AG04449 (cell line): ENCODE measurements around the gene TRIM26.

Source experiments
- CTCF ChIA-PET: fragments of 350-600 bp; formaldehyde crosslinking; extraction: SDS; loops from one replicate; lab custom pipeline; 2021; ENCODE audit warnings: antibody characterized with exemption; lab: Yijun Ruan, JAX
- POLR2A ChIA-PET: fragments of 400-600, 350-600 bp; formaldehyde crosslinking; extraction: SDS; loops from one replicate; lab custom pipeline; 2020; ENCODE audit warnings: antibody characterized with exemption, inconsistent platforms; lab: Yijun Ruan, JAX
- DNase-seq: peaks from one replicate; pipeline ENCODE4 v3.0.0-alpha.2; 2010; ENCODE audit warnings: low read depth, low spot score
- H3K4me3 ChIP-seq: 2 replicates; pipeline ENCODE4 v1.5.1; 2011; ENCODE audit warnings: low read depth, mild to moderate bottlenecking, control low read depth, low read length
- CTCF ChIP-seq: IDR thresholded peaks from one replicate; pipeline ENCODE4 v1.5.1; 2011; ENCODE audit warnings: mild to moderate bottlenecking, moderate library complexity, low read length, control low read depth, inconsistent platforms; ENCODE audit not compliant: insufficient read depth; ENCODE audit errors: missing control alignments

Gene TRIM26

GRCh38 chr6:30158475-30159040 lies 54.6 kb downstream of the TRIM26 start:
- POLR2A ChIA-PET: no interaction called here
- TF ChIP-seq CTCF: no peak
- H3K4me3 ChIP-seq: no peak overlapping the region
- no peak for DNase-seq
- CTCF ChIA-PET: interaction anchor here (1.0 kb wide), 1 partner anchor 27 kb away, joined by 3 read pairs; no protein-coding TSS in a partner anchor

- no peak for TF ChIP-seq CTCF
- no peak overlapping the region for H3K4me3 ChIP-seq
- ChIA-PET CTCF (interaction anchor here (0.9 to 1.5 kb wide), 2 partner anchors 24 to 55 kb away, joined by 3 read pairs; no protein-coding TSS in a partner anchor), POLR2A (interaction anchor here (0.6 kb wide), 1 partner anchor 69 kb away, joined by 3 read pairs; no protein-coding TSS in a partner anchor)
- no peak for DNase-seq
Measured at GRCh38 chr6:30157999-30158398, 55.2 kb downstream of the TRIM26 start.

GRCh38 chr6:30157581-30157980 lies 55.6 kb downstream of the TRIM26 start:
- CTCF ChIA-PET: interaction anchor here (0.9 to 1.5 kb wide), 2 partner anchors 23 to 54 kb away, joined by 3 read pairs; no protein-coding TSS in a partner anchor
- DNase-seq: no peak
- TF ChIP-seq CTCF: no peak
- POLR2A ChIA-PET: interaction anchor here (0.6 kb wide), 1 partner anchor 70 kb away, joined by 3 read pairs; no protein-coding TSS in a partner anchor
- no peak overlapping the region for H3K4me3 ChIP-seq

- ChIA-PET CTCF (interaction anchor here (0.9 to 1.5 kb wide), 2 partner anchors 23 to 25 kb away, joined by 3 read pairs; no protein-coding TSS in a partner anchor), POLR2A (no interaction called here)
- no peak for DNase-seq
- TF ChIP-seq CTCF: no peak
- H3K4me3 ChIP-seq: no peak overlapping the region
Measured at GRCh38 chr6:30156774-30157173, 56.4 kb downstream of the TRIM26 start.

- POLR2A ChIA-PET: no interaction called here
- no peak overlapping the region for H3K4me3 ChIP-seq
- CTCF ChIA-PET: interaction anchor here (0.8 to 6.7 kb wide), 4 partner anchors 25 to 503 kb away, joined by 3 to 56 read pairs (median 4); no protein-coding TSS in a partner anchor
- DNase-seq: no peak
- no peak for TF ChIP-seq CTCF
Measured at GRCh38 chr6:30156262-30156599, 57.0 kb downstream of the TRIM26 start.

GRCh38 chr6:30155520-30156261 lies 57.5 kb downstream of the TRIM26 start:
- DNase-seq: no peak
- CTCF ChIA-PET: interaction anchor here (0.8 to 6.7 kb wide), 5 partner anchors 15 to 502 kb away, joined by 3 to 56 read pairs (median 5); no protein-coding TSS in a partner anchor
- no peak overlapping the region for H3K4me3 ChIP-seq
- POLR2A ChIA-PET: no interaction called here
- TF ChIP-seq CTCF: no peak
